HK-2 (cell line): Measurements from ENCODE around the gene PHC2.

ENCODE experiments used
- DNase-seq: peaks from one replicate; pipeline ENCODE4 v3.0.0-alpha.2; 2018; ENCODE audit not compliant: unreplicated experiment

The PHC2 gene

GRCh38 chr1:33391343-33392078 is 39.4 kb downstream of the PHC2 start:
- no peak for DNase-seq

DNA sequence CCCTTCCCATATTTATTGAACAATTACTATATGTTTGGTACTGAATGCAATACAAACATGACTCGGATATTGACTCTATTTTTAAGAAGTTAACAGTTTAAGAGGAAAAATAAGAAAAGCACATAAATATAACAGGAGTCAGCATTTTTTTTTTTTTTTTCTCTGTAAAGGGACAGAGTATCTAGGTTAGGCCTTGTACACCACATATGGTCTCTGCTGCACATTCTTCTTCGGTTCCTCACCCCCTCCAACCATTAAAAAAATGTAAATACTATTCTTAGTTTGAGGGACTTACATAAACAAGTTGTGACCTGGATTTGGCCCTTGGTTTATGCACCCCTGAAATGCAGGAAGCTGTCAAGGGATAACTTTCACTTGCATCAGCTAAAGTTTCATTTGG is 40.4 kb downstream of the PHC2 start:
- no peak for DNase-seq

- DNase-seq: no peak
These were observed 41.8 kb downstream of the PHC2 start for GRCh38 chr1:33388805-33389771.

GRCh38 chr1:33387625-33388024 is 43.3 kb downstream of the PHC2 start:
- DNase-seq: no peak

GRCh38 chr1:33385251-33385650 is 45.6 kb downstream of the PHC2 start:
- DNase-seq: no peak

DNA sequence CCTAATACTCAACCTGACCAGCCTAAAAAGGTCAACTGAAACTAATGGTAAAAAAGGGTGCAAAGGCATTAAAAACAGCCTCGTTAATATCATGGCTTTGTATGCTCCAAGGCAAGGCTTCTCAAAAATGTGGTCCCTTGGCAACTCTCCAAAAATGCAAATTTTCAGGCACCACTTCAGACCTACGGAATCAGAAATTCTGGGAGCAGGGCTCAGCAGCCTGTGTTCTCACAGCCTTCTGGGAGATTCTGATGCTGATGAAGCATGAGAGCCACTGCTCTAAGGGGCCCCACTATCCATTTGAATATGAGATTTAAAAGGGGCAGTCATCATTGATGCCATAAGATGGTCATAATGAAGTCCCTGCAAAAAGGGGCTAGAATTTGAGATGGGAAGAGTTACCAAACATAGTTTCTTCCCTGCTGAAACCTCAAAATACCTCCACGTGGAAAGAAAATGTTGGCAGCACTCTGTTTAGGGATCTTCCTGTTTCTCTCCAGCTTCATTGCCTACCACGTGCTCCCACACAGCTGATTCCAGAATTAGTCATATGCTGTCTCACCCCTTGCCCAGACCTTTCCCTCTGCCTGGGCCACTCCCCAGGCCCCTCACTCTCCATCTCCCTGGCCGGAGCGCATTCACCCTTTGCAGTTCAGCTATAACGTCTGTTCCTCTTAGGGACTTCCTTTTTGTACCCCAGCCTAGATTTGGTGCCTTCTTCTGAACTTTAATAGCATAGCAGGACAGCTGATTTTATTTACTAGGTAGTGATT is 46.7 kb downstream of the PHC2 start:
- peak; percentile 28 for DNase-seq

GRCh38 chr1:33383489-33383888 is 47.4 kb downstream of the PHC2 start:
- no peak for DNase-seq

DNA sequence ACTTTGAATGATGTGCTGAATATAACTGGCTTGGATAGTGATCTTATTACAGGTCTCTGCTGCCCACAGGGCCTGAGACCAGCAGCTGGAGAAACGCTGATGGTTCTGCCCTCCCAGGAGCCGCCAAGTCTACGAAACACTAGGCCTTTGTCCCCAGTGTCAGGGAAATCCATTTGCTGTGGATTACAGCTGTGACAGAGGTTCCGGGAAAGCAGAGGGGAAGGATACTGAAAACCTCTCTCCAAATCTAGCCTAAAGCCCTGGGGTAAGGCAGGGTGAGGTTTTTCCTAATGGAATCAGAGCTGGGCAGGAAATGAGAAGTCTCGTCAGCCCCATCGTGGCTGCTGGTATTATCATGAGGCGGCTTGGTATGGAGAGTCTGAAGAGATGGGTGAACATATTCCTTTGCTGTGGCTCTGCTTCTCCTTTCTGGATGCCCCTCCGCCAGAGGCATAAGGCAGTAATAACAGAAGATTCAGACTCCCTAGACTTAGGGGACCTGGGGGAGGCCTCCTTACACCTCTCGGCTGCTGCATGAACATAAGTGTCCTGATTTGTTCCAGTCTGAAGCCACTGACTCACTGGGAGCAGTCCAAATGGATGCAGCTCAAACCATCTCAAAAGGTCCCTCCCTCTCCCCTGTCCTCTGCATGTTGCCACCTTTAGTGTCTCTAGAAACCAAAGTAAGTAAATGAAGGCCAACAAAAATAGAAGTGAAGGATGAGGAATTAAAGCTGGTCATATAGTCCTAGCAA is 48.1 kb downstream of the PHC2 start:
- no peak for DNase-seq

- DNase-seq: no peak
These were observed 48.9 kb downstream of the PHC2 start for GRCh38 chr1:33381977-33382376.

- DNase-seq: no peak
These were observed 50.1 kb downstream of the PHC2 start for GRCh38 chr1:33380811-33381210.

- no peak for DNase-seq
These were observed 51.1 kb downstream of the PHC2 start for GRCh38 chr1:33379631-33380354.

DNA sequence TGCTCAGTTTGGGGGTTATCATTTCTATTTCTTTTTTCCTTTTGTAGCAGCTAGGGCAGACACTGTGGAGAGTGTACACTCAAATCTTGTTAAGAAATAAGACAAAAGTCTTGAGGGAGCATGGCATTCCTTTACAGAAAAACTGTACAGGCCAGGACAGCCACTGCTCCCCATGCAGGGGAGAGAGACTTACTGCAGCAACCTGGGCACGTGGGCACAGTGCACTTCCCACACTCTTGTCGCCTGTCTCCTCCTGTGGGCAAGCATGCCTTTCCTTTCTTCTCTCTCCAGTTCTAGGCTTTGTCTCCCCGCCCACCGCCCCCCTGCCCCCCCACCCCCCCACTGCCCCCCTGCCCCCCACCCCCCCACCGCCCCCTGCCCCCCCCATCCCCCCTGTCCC is 51.9 kb downstream of the PHC2 start:
- DNase-seq: no peak

GRCh38 chr1:33378524-33378923 is 52.4 kb downstream of the PHC2 start:
- DNase-seq: no peak

- DNase-seq: no peak
These were observed 53.1 kb downstream of the PHC2 start for GRCh38 chr1:33377756-33378155.

- DNase-seq: no peak
These were observed 53.9 kb downstream of the PHC2 start for GRCh38 chr1:33377013-33377412.

GRCh38 chr1:33375316-33375715 is 55.6 kb downstream of the PHC2 start:
- no peak for DNase-seq

DNA sequence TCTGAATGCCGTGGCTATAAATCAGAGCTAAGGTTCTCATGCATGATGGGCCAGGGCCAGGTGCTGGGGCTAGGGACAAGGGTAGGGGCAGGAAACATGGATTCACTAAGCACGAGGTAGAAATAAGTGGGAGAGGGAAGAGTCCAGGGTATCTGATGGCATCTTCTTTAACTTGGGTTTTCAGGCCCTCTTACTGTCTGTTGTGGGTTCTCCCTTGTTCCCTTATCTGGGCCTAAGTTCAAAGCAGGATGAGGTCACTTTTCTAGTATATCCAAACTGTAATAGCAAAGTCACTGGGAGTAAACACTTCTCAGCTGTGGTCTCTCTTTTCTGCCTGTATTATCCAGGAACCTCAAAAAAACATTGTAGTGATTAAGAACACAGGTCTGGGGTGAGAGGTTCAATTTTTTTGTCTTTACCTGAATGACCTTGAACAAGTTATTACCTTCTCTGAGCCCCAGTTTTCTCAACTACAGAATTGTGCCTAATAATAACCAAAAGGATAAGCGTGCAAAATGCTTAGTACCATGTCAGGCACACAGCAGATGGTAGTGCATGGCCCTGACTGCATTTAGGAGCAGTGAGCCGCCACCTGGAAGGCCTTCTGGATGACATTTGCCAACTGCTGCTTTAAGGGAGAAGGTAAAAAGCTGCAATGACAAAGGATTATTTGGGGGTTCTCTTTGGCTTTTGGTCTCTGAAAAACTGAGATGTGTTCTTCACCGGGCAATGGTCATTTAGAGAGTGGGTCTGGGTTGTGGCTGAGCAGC is 56.4 kb downstream of the PHC2 start:
- DNase-seq: no peak

- no peak for DNase-seq
These were observed 57.3 kb downstream of the PHC2 start for GRCh38 chr1:33373606-33374005.

DNA sequence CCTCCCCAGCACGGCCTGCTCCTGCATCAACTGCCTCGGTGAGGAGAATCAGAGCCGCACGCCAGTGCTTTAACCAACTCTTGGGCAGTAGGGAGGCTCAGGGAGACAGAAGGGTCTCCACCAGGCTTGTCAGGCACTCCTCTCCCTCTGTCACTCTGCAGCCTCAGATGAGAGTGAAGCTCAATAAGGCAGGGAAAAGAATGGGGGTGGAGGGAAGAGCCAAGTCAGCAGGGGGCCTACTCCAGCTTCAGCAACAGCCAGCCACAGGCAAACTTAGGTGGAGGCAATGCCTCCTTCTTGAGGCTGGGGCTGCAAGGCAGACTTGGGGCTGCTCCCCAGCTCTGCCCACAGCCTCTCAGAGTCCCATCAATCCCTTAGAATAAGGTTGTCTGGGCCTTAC is 58.2 kb downstream of the PHC2 start:
- DNase-seq: no peak

- no peak for DNase-seq
These were observed 58.7 kb downstream of the PHC2 start for GRCh38 chr1:33372162-33372561.
